ENCODE measurements around the gene THSD4.
"Not testable (repeated sequence)": the region's sequence is repeated elsewhere in the genome, so short reads cannot be mapped to it uniquely, and the experiment has no call there.

The THSD4 gene

DNA sequence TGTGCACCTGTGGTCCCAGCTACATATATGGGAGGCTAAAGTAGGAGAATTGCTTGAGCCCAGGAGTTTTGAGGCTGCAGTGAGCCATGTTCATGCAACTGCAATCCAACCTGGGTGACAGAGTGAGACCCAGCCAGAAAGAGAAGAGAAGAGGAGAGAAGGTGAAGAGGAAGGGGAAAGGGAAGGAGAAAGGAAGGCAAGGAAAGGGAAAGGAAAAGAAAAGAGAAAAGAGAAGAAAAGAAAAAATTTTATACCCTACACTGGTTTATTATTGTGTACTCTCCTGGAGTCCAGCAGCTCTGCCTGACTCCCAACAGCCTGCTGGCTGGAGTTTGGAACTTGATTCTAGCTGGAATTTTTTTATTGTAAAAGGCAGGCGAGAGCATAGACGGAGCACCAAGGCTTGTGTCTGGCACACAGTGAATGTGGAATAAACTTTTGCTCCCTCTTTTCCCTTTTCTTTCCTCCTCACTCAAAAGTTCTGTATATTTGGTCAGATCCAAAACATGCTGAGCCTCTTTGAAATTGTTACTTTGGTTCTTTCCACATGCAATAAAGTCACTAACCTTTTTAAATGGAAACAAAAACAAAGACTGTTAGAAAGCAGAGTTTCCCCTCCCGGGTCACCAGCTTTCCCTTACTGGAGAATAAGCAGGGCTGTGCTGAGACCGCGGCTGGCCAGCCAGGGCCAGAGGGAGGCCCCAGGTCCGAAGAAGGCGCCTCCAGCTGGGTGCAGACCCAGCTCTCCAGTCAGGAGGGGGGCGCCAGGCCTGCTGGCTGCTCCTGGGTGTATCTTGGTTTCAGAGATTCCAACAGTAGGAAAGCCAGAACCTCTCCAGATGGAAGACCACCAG is 9.9 kb downstream of the THSD4 start:
- DNase-seq, result no peak

DNA sequence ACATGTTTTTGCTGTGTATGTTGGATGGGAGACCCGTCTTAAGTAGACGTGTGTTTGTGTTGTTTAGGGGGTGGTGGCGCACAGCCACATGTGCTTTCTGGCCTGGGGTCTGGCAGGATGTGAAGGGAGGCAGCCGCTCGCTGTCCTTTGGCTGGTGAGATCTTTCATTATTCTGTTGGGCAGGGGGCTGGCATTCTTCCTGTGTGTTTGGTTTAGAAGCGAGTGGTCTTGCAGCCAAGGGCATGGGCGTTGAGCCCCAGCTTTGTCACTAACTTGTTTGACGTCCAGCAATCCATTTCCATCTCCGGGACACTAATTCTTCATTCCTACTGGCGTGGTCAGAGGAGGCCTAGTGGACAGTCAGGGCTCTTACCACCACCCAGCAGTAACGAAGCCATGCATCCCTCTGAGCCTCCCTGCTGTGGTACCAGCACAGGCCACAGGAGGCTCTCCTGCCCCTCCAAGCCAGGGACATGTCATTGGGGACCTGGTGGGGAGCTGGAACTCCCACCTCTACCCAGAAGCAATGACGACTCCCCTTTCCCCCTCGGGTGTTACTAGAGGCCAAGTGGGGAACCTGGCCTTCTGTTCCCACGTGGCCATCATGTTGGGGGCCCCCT is 10.7 kb downstream of the THSD4 start:
- no peak for DNase-seq

DNA sequence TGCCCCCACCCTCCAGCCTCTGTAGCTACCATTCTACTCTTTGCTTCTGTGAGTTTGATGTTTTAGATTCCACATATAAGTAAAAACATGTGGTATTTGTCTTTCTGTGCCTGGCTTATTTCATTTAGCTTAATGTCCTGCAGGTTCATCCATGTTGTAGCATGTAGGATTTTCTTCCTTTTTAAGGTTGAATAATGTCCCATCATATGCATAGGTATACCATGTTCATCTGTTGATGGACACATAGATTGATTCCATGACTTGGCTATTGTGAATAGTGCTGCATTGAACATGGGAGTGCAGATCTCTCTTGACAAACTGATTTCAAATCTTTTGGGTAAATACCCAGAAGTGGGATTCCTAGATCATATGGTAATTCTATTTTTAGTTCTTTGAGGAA is 11.8 kb downstream of the THSD4 start:
- no peak for DNase-seq

DNA sequence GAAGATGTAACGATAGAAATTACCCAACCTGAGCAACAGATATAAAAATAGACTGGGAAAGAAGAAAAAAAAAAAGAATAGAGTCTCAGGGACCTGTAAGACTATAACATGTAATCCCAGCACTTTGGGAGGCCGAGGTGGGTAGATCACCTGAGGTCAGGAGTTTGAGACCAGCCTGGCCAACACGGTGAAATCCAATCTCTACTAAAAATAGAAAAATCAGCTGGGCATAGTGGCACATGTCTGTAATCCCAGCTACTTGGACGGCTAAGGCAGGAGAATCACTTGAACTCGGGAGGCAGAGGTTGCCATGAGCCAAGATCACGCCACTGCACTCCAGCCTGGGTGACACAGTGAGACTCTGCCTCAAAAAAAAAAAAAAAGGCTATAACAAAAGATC is 12.9 kb downstream of the THSD4 start:
- DNase-seq, result not testable (repeated sequence)

DNA sequence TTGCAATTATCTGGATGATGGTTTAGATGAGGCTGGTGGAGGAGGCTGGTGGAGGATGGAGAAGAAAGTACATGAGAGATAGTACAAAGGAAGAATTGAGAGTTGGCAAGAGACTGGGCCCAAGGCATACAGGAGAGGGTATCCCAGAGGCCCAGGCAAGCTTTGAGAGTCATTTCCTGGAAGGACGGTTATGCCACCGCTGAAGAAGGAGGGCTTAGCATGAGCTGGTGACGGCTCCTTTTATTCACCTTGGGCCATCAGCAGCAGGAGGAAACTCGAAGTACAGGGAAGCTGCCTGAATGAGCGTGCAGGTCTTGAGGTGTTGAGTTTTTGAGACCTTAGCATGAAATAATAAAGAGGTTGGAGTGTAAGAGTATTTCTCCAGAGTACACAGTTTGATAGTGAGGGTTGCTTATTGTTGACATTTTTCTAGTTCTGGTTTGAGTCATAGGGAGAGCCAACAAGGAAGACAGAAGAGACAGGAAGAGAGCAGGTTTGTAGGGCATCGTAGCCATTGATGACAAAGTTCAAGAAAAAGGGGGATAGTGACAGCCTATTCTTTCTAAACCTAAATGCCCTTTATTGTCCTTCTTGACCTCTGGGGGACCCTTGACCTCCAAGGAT is 13.8 kb downstream of the THSD4 start:
- DNase-seq, result no peak

DNA sequence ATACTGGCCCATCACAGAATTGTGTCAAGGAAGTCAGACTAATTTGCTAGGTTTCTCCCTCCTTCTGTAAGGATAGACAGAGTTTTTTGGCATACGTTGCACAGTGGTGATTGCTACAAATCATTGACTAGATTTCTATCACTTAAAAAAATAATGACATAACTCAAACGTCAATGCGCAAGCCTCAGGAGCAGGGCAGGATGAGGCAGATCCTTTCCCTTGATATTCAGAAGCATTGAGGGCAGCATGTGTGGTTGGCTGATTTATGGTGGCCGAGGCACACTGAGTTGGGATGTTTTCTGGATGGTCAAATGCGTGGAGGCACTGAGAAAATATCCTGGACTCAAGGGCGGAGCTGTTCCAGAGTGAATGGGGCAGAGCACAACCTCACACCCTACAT is 14.4 kb downstream of the THSD4 start:
- DNase-seq, result no peak

DNA sequence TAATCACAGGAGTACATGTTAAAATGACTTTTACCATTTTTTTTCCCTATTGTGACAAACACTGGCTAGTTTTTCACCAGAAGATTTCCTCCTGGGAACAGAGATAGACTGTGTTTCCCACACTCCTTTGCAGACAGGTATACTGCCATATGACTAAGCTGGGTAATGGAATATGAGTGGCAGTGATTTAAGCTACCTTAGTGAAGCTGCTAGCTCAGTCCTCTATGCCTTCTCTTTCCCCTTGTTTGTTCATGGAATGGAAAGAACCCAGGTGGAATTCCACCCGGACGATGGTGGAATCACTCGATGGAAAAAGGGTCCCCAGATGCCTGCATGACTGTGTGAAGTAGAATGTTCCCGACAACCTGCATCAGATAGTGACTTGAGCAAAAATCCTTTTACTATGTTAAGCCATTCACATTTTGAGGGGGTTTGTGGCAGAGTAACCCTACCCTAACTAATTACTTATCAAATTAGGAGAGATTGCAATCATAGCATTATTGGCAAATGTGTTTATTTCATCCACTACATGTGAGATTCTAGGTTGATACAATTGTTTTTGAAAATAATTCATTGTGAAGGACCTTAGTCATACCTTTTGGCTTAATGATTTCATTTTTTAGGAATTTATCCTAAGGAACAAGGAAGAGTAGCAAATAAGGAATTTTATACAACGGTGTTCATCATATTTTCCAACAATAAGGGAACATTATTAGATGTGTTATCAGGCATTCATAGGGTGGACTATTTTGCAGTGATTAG is 16.5 kb downstream of the THSD4 start:
- DNase-seq, result no peak

DNA sequence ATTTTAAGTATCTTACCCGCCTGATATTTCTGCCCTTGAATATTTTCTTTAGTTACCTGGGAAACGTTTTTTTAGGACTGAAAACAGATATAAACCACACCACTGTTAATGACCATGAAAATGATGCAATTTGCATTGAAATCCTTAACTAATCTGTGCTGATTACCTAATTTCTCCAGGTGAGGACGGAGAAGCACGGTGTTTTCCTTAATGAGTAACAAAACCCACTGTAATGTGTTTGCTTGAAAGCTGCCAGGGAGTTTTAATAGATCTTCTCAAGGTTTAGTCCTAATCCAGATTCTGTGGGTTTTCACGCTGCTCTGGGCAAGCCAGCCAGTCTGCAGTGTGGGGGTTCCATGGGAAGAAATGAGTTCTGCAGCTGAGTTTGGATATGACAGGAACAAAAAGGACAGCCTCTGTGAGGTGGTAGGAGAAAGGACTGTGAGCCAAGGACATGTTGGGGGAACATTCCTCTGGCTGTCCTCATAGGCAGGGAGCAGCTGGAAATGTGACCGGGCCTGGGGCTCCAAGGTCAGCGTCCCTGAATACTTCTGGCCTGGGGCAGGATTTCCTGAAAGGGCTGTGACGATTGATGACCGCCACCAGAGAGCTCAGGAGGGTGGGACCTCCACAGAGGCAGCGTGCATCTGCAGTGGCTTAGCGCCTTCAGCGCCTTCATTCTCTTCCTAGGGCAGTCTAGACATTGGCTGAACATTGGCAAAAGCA is 18.6 kb downstream of the THSD4 start:
- no peak for DNase-seq

DNA sequence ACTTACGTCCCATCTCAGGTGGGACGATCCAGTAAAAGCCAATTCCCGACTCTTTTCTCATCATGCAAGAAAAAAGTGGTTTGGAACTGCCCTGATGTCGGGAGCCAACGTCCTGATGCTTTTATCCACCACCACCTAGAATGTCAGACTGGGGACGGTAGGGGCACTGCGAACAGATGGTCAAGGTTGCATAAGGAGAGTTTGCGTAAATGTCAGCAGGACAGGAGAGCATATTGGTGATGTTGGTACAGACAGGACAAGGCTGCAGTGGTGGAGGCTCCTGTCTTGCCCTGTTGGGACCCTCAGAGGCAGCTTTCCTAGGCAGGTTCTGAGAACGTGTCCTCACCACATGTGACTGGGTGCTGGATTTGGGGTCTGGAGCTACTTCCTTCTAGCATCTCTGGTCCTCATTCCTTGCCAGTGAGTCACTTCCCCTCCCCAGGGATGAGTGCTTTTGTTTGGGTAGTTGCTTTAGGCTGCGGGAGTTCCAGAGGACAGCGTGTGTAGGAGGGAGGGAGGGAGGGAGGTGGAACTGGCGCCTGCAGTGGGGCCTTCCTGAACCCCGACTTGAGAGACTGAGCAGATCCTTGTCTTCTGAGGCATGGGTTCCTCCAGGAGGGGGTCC is 21.0 kb downstream of the THSD4 start:
- no peak for DNase-seq

DNA sequence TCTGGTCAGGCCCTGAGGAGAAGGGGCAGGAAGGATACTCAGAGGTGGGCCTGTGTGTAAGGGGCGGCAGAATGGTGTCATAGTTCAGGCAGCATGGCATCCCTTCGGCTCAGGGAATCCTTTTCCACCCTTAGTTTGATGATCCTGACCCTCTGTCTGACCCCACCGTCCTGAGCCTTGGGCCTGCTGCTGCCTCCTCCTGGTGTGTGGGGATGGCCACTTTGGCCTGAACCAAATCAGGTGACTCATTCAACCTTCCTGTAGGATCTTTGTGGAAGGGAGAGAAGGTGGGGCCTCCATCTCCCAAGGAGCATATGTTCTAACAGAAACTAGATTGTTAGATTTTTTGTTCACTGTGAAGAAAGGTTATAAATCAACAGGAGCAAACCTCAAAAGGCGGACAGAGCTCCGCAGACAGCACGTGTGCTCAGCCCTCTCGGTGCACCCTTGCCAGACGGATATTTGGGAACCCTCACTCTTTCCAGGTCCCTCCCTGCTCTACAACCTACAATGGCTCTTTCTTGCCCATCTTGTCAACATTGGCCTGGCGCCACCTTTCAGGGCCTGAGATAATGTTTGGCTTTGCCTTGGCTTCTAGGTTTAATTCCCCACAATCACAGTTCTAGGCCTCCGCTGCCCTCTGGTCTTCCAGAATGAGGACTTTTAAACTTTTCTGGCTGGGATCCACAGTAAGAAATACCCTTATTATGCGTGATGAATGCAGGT is 21.7 kb downstream of the THSD4 start:
- DNase-seq, result no peak

DNA sequence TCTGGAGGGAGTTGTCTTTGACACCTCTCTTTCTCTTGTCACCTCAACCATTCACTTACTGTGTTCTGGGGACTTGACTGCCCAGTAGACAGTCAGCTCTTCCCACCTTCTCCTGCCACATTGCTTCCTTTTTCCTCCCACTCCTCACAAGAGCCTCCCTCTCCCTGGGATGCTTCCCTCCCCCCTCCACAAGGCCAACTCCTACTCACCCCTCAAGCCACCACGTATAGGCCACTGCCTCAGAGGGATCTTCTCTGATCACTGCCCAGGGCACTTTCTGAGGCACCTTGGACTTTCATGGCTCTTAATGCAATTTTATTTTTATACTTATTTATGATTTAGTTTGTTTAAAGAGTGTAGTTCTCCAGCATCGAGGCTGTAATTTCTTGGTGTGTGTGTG is 23.2 kb downstream of the THSD4 start:
- no peak for DNase-seq

DNA sequence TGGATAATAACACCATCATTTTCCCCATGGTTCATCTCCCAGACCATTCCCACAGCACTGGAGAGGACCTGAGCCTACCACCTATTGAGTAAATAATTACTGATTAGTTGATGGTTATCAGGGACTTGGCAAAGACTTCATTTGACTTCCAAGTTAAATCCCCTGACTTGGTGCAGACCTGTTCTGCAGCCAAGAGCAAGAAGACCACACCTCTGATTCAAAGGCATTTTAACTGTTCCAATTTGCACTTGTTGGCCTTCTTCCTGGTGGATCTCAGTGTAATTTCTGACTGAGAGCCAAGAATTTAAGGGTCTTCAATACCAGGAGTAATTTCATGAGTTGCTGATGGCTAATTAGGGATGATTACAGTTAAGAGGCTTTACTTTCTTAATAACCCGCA is 24.0 kb downstream of the THSD4 start:
- no peak for DNase-seq

DNA sequence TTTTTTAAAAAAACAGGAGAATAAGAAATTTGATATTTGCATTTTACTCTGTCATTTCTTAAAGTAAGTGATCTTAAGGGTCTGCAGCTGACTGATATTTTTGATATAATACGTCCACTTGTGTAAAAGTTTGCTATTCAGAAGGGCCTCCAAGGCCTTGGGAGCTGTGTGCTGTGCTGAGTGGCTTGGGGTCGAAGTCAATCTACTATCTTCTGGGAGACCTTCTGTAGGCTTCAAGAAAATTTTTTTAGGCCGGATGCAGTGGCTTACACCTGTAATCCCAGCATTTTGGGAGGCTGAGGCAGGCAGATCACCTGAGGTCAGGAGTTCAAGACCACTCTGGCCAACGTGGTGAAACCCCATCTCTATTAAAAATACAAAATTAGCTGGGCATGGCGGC is 26.3 kb downstream of the THSD4 start:
- DNase-seq, result no peak

DNA sequence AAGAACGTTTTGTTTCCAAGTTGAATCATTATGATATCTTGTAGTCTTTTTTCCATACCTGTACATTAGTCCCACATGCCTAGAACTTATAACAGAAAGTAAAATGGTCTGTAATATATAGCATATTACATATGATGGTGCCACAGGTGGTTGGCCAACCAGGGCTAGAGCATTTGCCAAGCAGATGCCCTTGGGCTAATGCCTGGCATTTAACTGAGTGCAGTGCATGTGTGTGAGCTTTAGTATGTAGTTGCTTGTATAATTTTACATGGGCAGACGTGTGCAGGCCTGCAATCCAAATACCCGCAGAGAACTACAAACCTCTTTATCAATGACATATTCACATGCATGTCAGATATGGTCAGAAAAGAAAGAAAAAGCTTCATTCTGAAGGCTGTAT is 27.5 kb downstream of the THSD4 start:
- no peak for DNase-seq

DNA sequence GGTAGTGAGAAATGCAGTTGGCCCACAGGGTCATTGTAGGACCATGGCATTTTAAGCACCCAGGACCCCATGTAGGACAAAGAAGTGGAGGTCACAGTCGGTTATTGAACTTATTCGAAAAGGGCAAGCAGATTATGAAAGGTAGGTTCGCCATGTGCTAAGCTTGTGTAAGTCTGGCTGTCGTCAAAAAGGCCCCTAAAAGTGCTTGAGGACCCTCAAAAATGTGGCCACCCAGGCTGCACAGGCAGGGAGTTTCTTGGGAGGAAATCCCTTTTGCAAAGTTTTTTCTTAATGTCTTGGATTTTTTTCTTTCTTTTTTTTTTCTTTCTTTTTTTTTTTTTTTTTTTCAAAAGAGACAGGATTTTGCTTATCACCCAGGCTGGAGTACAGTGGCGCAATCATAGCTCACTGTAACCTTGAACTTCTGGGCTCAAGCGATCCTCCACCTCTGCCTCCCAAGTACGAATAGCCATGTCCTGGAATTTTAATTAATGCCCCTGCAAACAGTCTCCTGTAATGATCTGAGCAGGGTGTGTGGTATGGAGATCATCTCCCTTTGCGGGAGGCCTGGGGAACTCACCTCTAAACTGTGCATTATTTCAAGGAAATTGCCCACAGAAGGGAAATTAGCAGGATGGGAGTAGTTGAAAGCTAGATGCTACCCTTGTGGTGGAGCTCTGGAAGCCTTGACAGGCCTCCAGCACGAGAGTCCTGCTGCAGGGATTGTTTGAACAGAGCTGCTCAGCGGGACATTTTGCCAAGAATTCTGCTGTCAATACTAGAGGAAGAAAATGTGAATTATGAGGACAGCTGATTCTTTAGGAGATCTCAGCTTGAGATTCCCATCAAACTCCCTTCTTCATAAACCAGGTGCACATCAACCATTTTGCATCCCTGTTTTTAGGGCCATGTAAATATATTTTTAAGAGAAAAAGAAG is 28.4 kb downstream of the THSD4 start:
- no peak for DNase-seq

DNA sequence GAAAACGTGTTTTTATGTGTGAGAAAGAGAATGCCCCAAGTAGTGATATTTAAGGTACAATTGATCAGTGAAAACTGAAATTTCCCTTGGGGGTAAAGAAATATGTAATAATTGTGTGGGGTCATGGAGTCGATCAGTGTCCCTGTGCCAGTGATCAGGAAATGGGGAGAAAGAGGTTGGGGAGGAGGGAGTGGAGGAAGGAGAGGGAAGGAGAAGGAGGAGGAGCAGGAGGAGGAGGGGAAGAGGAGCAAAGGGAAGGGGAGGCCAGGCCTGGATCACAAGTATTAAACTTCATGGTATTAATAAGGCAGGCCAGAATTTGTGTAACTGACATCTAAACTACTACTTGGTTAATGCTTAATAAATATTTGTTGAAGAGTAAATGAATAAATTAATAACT is 30.4 kb downstream of the THSD4 start:
- DNase-seq, result no peak

DNA sequence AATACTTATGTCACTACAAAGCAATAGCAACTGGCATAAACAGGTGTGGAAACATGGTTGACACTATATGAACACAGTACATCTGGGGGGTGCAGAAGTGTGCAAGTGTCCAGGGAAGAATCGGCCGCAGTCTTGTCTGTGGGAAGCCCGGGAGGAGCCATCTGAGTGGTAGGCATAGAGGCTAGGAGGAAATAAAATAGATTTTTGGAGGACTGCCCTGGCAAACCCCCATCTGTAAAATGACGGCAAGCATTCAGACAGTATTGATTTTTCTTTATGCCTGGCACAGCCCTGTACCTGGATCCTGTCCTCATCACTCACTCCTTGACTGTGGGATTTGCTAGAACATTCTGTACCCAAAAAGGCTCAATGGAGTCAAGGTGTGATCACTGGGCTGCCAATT is 31.3 kb downstream of the THSD4 start:
- DNase-seq, result no peak

DNA sequence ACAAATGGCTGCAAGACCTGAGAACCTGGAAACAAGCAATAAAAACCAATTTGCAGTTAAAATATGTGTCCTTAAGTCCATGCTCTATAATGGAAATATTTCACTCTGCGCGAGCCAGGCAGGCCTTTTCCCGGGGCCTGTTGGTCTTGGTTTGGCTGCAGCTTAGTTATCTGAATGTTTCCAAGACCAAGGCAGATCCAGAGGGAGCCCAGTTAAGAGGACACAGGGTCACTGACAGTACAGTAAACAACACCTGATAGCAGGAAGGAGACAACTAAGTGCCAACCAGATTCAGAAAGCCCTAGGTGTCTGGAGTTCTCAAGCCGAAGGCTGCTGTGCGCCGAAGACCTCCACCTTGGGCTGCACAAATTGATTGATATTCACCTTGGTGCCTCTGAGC is 32.8 kb downstream of the THSD4 start:
- DNase-seq, result no peak

DNA sequence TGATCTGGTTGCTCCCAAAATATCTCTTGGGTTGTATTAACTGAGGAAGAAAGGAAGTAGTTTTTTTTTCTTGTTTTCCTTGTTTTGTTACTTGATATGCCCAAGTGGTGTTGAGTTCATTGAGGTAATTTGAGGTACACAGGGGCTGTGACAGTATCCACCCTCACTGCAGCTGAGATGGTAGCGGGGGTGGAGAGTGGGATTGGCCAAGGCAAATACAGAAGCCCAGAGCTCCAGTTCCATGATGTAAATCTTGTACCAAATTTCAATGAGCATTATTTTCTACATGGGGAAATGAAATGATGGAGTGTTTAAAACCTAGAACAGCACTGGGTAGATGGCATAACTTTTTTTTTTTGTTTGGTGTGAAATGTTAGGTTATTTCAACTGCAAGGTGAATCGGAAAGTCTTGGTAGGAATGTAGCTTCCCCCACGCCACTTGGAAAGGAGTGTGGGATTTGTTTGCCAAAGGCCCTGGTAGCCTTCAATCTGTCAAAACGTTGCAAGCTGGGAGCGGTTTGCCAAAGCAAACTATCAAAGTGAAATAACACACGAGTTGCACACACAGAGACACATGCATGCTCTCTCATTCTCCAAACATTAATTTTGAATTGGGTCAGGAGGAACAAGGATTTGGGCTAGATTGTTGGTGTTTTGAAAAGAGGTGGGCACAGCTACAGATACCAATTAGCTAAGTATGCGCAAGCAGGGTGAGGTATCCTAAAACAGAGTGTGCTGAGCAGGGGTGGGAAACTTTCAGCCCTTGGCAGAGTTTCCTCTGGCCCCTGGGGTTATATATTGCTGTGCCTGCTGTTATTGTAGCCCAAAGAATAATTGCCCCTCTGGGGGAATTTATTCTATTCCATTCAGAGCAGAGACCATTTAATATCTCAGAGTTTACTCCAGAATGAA is 34.6 kb downstream of the THSD4 start:
- no peak for DNase-seq
